Esophagus muscularis mucosa (tissue), 4 donors: ENCODE measurements around the gene SLC5A4.
"Not testable (repeated sequence)": the region's sequence is repeated elsewhere in the genome, so short reads cannot be mapped to it uniquely, and the experiment has no call there.

Experiments
- EP300 ChIP-seq: sonication (generic); formaldehyde crosslinking; IDR thresholded peaks from one replicate; pipeline ENCODE4 v1.6.1; 2017; ENCODE audit warnings: antibody characterized with exemption
- POLR2A ChIP-seq: fragments of 450-650 bp; IDR thresholded peaks from one replicate; pipeline ENCODE4 v1.6.1; 2017; ENCODE audit warnings: antibody characterized with exemption, moderate library complexity, mild to moderate bottlenecking, low read depth
- POLR2AphosphoS5 ChIP-seq, 2 donors: sonication (generic); formaldehyde crosslinking; IDR thresholded peaks; one replicate each; pipeline ENCODE4 v1.6.1; 2017; ENCODE audit warnings: antibody characterized with exemption in 2 of 2
- TF ChIP-seq, protein P1 (sequence below), 3 experiments: fragments of 200-600 bp in 2 of 3; fragments of 450-650 bp in 1 of 3; sonication (generic) in 2 of 3; IDR thresholded peaks; one replicate each; pipeline ENCODE4 v1.5.1; 2017 to 2019; ENCODE audit warnings: antibody characterized with exemption in 3 of 3, mild to moderate bottlenecking in 2 of 3, moderate library complexity in 1 of 3

DNA sequence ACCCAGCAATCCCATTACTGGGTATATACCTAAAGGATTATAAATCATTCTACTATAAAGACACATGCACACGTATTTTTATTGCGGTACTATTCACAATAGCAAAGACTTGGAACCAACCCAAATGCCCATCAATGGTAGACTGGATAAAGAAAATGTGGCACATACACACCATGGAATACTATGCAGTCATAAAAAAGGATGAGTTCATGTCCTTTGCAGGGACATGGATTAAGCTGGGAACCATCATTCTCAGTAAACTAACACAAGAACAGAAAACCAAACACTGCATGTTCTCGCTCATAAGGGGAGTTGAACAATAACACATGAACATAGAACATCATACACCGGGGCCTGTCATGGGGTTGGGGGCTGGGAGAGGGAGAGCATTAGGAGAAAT, 8.5 kb upstream of the SLC5A4 start:
- TF ChIP-seq, protein P1, sequence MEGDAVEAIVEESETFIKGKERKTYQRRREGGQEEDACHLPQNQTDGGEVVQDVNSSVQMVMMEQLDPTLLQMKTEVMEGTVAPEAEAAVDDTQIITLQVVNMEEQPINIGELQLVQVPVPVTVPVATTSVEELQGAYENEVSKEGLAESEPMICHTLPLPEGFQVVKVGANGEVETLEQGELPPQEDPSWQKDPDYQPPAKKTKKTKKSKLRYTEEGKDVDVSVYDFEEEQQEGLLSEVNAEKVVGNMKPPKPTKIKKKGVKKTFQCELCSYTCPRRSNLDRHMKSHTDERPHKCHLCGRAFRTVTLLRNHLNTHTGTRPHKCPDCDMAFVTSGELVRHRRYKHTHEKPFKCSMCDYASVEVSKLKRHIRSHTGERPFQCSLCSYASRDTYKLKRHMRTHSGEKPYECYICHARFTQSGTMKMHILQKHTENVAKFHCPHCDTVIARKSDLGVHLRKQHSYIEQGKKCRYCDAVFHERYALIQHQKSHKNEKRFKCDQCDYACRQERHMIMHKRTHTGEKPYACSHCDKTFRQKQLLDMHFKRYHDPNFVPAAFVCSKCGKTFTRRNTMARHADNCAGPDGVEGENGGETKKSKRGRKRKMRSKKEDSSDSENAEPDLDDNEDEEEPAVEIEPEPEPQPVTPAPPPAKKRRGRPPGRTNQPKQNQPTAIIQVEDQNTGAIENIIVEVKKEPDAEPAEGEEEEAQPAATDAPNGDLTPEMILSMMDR (IDR thresholded peaks at IDR 0.05), result not testable (repeated sequence)
- TF ChIP-seq POLR2A; POLR2AphosphoS5 (IDR thresholded peaks at IDR 0.05); EP300: not testable (repeated sequence)
